Measurements from ENCODE around the gene BTBD2.
"Not testable (repeated sequence)": the region's sequence is repeated elsewhere in the genome, so short reads cannot be mapped to it uniquely, and the experiment has no call there.

The BTBD2 gene

GRCh38 chr19:1997353-1998233, 17.9 kb downstream of the BTBD2 start:
- no peak overlapping the region for H3K27ac ChIP-seq (ENCODE audit: low read length)
- peaks cover 15% of the 10 kb centered on the region for H3K36me3 ChIP-seq (ENCODE audit: insufficient read depth, low read depth, low read length)
- no peak overlapping the region for H3K4me3 ChIP-seq (ENCODE audit: low read length)
- no peaks in the 10 kb centered on the region for H3K9me3 ChIP-seq (ENCODE audit: insufficient read depth, low read depth, low read length)
- no peak overlapping the region for H3K9ac ChIP-seq (ENCODE audit: low read depth, low read length)
- no peaks in the 10 kb centered on the region for H3K4me1 ChIP-seq (ENCODE audit: insufficient read depth, low read length)
- H3K27me3 ChIP-seq (ENCODE audit: insufficient read depth, low read length) = no peaks in the 10 kb centered on the region

- Histone ChIP-seq H3K9ac (ENCODE audit: low read depth, low read length) (no peak overlapping the region), H3K36me3 (ENCODE audit: insufficient read depth, low read depth, low read length) (peaks cover 41% of the 10 kb centered on the region), H3K27me3 (ENCODE audit: insufficient read depth, low read length) (no peaks in the 10 kb centered on the region), H3K9me3 (ENCODE audit: insufficient read depth, low read depth, low read length) (no peaks in the 10 kb centered on the region), H3K27ac (ENCODE audit: low read length) (no peak overlapping the region), H3K4me3 (ENCODE audit: low read length) (no peak overlapping the region), H3K4me1 (ENCODE audit: insufficient read depth, low read length) (no peaks in the 10 kb centered on the region)
Measured at GRCh38 chr19:1992759-1993260, 22.7 kb downstream of the BTBD2 start.

- H3K4me3 ChIP-seq (ENCODE audit: low read length) = no peak overlapping the region
- no peaks in the 10 kb centered on the region for H3K27me3 ChIP-seq (ENCODE audit: insufficient read depth, low read length)
- H3K36me3 ChIP-seq (ENCODE audit: insufficient read depth, low read depth, low read length) = peaks cover 48% of the 10 kb centered on the region
- H3K27ac ChIP-seq (ENCODE audit: low read length) = no peak overlapping the region
- H3K9ac ChIP-seq (ENCODE audit: low read depth, low read length) = no peak overlapping the region
- H3K9me3 ChIP-seq (ENCODE audit: insufficient read depth, low read depth, low read length) = no peaks in the 10 kb centered on the region
- H3K4me1 ChIP-seq (ENCODE audit: insufficient read depth, low read length) = no peaks in the 10 kb centered on the region
Measured at GRCh38 chr19:1991018-1991913, 24.2 kb downstream of the BTBD2 start.

GRCh38 chr19:1990230-1991017, 25.1 kb downstream of the BTBD2 start:
- no peaks in the 10 kb centered on the region for H3K9me3 ChIP-seq (ENCODE audit: insufficient read depth, low read depth, low read length)
- no peaks in the 10 kb centered on the region for H3K27me3 ChIP-seq (ENCODE audit: insufficient read depth, low read length)
- no peak overlapping the region for H3K27ac ChIP-seq (ENCODE audit: low read length)
- H3K9ac ChIP-seq (ENCODE audit: low read depth, low read length) = no peak overlapping the region
- no peak overlapping the region for H3K4me3 ChIP-seq (ENCODE audit: low read length)
- peaks cover 50% of the 10 kb centered on the region for H3K36me3 ChIP-seq (ENCODE audit: insufficient read depth, low read depth, low read length)
- H3K4me1 ChIP-seq (ENCODE audit: insufficient read depth, low read length) = no peaks in the 10 kb centered on the region

GRCh38 chr19:1989513-1990229, 25.8 kb downstream of the BTBD2 start:
- Histone ChIP-seq H3K27ac (ENCODE audit: low read length) (no peak overlapping the region), H3K27me3 (ENCODE audit: insufficient read depth, low read length) (no peaks in the 10 kb centered on the region), H3K9me3 (ENCODE audit: insufficient read depth, low read depth, low read length) (no peaks in the 10 kb centered on the region), H3K36me3 (ENCODE audit: insufficient read depth, low read depth, low read length) (peaks cover 50% of the 10 kb centered on the region), H3K9ac (ENCODE audit: low read depth, low read length) (no peak overlapping the region), H3K4me3 (ENCODE audit: low read length) (no peak overlapping the region), H3K4me1 (ENCODE audit: insufficient read depth, low read length) (no peaks in the 10 kb centered on the region)

- H3K9me3 ChIP-seq (ENCODE audit: insufficient read depth, low read depth, low read length); H3K4me3 ChIP-seq (ENCODE audit: low read length); H3K27ac ChIP-seq (ENCODE audit: low read length); H3K9ac ChIP-seq (ENCODE audit: low read depth, low read length); H3K27me3 ChIP-seq (ENCODE audit: insufficient read depth, low read length); H3K4me1 ChIP-seq (ENCODE audit: insufficient read depth, low read length): not testable (repeated sequence)
- peaks cover 54% of the 10 kb centered on the region for H3K36me3 ChIP-seq (ENCODE audit: insufficient read depth, low read depth, low read length)
Measured at GRCh38 chr19:1988464-1988863, 27.1 kb downstream of the BTBD2 start.

- Histone ChIP-seq H3K9me3 (ENCODE audit: insufficient read depth, low read depth, low read length) (no peaks in the 10 kb centered on the region), H3K4me1 (ENCODE audit: insufficient read depth, low read length) (no peaks in the 10 kb centered on the region), H3K36me3 (ENCODE audit: insufficient read depth, low read depth, low read length) (peaks cover 59% of the 10 kb centered on the region), H3K4me3 (ENCODE audit: low read length) (no peak overlapping the region), H3K27ac (ENCODE audit: low read length) (no peak overlapping the region), H3K27me3 (ENCODE audit: insufficient read depth, low read length) (no peaks in the 10 kb centered on the region), H3K9ac (ENCODE audit: low read depth, low read length) (no peak overlapping the region)
Measured at GRCh38 chr19:1987197-1988187, 28.0 kb downstream of the BTBD2 start.

GRCh38 chr19:1986357-1987162, 29.0 kb downstream of the BTBD2 start:
- Histone ChIP-seq H3K9me3 (ENCODE audit: insufficient read depth, low read depth, low read length) (no peaks in the 10 kb centered on the region), H3K27me3 (ENCODE audit: insufficient read depth, low read length) (no peaks in the 10 kb centered on the region), H3K4me3 (ENCODE audit: low read length) (no peak overlapping the region), H3K9ac (ENCODE audit: low read depth, low read length) (no peak overlapping the region), H3K27ac (ENCODE audit: low read length) (no peak overlapping the region), H3K4me1 (ENCODE audit: insufficient read depth, low read length) (no peaks in the 10 kb centered on the region), H3K36me3 (ENCODE audit: insufficient read depth, low read depth, low read length) (peaks cover 66% of the 10 kb centered on the region)

- H3K9ac ChIP-seq (ENCODE audit: low read depth, low read length) = no peak overlapping the region
- H3K4me3 ChIP-seq (ENCODE audit: low read length) = no peak overlapping the region
- no peaks in the 10 kb centered on the region for H3K9me3 ChIP-seq (ENCODE audit: insufficient read depth, low read depth, low read length)
- H3K36me3 ChIP-seq (ENCODE audit: insufficient read depth, low read depth, low read length) = peaks cover 68% of the 10 kb centered on the region
- no peak overlapping the region for H3K27ac ChIP-seq (ENCODE audit: low read length)
- no peaks in the 10 kb centered on the region for H3K27me3 ChIP-seq (ENCODE audit: insufficient read depth, low read length)
- H3K4me1 ChIP-seq (ENCODE audit: insufficient read depth, low read length) = no peaks in the 10 kb centered on the region
Measured at GRCh38 chr19:1985588-1986356, 29.7 kb downstream of the BTBD2 start.
